SIG-M5 treated with dmso at 0.1 percent for 504 hours (cell line): ENCODE measurements around the gene DEFB132.

Experiments used
- DNase-seq: peaks from one replicate; lab custom pipeline; 2025; ENCODE audit not compliant: unreplicated experiment; lab: John Stamatoyannopoulos, UW

The DEFB132 gene

DNA sequence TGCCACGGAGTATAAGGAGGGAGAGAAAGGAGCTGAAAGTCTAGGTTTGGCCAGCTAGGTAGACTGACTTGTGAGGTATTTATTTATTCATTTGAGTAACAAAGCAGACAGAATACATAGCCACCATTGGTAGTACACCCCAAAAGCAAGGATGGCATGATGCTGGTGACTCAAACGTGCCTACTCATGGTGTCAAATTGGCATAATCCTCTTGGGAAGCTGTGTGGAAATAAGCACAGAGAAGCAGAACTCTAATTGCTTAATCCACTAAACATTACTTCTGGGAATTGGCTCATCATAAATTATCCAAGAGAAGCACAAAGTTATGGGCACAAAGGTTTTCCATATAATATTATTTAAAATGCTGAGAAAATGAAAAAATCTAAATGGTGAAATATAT, 2.5 kb downstream of the DEFB132 start:
- DNase-seq = no peak

DNA sequence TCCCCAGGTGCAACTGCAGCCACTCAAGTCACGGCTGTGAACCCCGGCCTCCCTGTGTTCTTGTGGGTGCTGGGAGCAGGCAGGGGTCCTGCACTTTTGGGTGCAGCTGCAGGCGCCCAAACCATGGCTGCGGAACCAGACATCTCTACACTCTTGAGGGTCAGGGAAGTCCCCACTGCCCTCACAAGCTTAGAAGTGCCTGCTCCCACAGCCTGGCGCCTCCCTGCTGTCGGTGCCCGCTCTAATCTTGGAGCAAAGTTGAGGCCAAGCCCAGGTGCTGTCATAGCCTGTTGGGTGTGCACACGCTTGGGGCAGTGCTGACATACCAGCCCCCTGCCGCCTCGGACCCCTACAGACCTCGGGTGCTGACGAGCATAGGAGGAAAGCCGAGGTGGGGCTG, 6.2 kb downstream of the DEFB132 start:
- no peak for DNase-seq

DNA sequence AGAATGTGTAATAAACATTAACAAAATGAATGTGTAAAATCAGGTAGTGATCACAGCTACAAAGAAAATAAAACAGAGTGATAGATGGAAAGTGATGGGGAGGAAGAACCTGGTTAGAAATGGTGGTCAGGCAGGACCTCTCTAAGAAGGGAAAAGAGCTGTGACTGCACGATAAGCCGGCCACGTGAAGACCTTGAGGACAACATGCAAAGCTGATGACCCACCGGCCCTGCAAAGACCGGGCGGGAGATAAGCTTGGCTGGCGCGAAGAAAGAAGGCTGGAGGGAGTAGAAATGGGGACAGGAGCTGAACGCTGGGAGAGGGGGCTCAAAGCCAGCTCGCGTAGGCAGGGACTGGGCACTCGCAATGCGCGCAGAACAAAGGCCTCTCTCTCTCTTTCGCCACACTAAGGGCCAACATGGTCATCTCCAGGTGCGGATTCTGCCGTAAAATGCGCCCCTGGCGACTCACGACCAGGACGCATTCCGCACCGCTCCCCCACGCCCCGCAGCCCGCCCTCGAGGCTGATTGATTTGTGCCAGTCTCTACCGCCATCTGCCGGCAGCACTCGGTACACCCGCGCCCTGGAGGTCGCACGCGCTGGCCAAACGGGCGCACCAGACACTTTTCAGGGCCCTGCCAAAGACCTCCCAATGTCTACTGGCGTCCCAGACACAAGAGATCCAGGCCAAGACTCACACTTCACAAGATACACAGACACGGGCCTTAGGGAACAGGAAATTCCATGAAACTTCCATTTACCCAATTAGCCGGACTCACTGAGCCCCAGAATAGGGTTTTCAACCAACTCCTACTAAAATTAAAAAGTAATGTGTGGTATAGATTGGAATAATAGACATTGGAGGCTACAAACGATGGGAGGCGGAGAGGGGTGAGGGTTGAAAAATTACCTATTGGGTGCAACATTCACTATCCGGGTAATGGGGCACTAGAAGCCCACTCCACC, 9.4 kb downstream of the DEFB132 start:
- peak; percentile 64 for DNase-seq

DNA sequence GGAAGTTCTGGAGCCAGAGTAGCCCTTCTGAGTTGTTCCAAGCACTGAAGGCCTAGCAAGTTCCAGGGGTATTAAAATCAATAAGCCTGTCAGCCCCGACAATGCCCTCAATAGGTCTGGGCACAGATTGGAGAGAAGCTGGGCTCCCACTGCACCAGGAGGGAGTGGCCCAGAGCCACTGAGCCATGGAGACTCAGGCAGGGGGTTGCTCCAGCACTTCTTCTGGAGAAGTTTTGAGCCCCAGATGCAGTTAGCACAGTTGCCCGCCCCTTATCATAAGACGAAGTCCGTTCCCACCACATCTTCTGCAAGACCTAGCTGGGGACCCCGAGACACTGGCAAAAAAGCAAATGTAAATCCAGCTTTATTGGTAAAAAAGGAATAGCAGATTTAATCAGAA, 13.0 kb downstream of the DEFB132 start:
- no peak for DNase-seq

DNA sequence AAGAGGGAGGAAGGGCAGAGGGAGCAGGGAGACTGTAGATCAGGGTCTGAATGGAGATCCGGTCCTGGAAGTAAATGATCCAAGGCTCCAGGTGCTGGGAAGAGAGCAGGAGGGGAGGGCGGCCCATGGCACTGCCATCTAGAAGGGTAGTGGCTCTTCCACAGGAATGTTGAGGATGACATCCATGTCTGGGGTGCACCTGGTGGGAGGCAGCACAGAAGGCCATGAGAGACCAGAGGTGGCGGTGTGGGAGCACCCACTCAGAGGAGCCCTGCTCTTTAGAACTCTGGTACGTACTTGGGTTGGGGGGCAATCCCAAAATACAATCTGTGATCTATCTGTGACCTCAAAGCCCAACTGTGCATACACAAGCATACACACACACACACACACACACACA, 13.5 kb downstream of the DEFB132 start:
- DNase-seq = no peak

DNA sequence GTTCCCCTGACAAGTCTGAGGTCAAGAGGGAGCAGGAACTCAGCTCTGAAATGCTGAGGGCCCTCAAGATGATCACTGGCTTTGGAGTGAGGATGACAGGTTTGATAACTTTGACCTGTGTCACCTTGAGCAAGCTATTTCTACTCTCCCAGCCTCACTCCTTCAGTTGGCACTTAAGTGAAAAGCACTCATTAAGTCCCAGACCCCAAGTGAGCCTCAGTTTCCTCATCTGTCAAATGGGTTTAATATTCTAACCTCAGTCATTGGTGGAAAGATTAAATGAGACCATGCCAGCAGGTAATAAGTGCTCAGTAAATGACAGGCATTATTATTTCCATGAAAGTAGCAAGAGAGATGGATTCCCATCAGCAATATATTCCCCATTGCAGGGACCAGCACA, 14.0 kb downstream of the DEFB132 start:
- DNase-seq = no peak

DNA sequence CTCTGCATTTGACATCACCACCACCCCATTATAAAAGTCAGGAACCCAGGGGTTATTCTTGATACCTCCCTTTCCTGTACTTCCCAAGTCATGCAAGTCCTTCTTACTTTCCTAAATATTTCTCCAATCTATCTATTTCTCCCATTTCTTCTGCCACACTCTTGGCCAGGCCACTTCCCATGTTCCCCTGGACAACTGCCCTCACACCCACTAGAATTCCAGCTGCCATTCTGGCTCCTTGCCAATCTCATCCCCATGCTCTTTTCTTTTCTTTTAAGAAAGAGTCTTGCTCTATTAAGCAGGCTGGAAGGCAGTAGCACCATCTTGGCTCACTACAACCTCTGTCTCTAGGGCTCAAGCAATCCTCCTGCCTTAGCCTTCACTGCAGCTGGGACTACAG, 15.2 kb downstream of the DEFB132 start:
- no peak for DNase-seq

DNA sequence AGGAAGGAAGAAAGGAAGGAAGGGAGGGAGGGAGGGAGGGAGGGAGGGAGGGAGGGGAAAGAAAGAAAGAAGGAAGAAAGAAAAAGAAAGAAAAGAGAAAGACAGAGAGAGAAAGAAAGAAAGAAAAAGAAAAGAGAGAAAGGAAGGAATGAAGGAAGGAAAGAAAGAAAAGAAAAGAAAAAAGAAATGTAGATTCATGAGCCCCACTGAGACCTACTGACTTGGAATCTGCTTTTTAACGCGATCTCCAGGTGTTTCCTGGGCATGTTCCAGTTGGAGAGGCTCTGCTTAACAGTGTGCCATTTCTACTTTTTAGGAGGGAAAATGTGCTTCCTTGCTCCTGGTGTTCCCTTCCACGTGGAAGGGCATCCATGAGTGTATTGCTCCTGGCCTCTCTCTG, 16.4 kb downstream of the DEFB132 start:
- no peak for DNase-seq

DNA sequence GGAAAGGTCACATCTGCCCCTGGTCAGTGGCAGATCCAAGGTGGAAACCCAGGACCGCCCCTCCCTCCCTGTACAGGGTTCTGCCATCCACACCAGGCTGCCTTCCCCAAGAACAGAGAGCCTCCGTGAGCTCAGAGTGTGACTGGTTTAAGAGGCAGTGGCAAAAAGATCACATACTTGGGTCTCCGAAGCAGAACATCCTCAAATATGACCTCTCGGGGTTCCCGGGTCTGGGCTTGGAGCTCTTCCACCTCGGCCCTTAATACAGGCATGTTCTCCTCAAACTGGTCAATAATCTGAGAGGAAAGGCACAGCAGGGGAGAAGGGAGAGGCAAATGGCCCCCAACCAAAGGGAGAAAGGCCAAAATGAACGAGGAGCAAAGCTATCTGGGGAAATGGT, 18.3 kb downstream of the DEFB132 start:
- no peak for DNase-seq

DNA sequence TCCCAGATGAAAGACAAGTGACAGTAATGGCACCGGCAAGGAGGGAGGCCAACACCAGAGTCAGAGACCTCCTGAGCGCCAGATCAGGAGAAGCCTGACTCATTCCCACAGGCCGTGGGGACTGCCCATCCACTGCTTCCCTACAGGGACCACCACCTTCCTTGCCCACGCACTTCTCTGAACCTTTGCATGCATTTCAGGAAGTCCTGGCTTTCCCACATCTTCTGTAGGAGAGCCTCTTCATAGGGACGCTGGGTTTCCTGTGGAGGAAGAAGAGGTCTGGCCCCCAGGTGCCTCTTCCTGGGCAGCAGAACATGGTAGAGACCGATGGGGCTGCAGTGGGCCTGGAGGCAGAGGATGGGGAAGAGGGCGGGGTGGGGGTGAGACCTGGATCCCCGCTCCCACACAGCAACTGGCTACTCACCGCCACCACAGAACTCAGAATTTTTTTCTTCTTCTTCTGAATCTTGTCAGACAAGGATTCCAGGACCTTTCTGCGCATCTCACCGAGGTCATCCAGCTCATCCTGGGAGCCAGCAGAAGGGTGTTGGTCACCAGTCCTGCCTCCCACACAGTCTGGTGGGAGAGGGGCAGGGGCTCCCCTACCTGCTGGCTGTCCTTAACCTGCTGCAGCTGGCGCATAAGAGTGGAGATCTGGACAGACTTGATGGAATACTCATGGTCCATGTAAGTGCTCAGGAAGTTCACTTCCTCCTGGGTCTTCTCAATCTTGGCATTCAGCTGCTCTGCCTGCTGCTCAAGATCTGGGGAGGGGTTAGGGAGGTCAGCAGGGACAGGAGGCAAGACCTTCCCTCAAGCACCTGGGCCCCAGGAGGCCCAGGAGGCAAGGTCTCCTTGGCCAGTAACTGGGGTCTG, 19.3 kb downstream of the DEFB132 start:
- no peak for DNase-seq

DNA sequence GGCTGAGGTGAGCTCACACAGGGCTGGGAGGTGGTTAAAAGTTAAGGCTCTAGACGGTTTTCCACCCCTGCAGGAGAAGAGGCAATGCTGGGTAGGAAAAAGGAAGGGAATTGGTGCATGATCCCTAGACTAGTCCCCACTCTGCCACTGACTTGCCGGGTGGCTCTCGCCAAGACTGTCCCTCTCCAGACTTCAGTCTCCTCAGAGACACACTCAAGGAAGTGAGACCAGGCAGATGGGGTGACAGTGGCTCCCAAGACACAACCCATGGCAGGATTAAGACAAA, 19.9 kb downstream of the DEFB132 start:
- no peak for DNase-seq

DNA sequence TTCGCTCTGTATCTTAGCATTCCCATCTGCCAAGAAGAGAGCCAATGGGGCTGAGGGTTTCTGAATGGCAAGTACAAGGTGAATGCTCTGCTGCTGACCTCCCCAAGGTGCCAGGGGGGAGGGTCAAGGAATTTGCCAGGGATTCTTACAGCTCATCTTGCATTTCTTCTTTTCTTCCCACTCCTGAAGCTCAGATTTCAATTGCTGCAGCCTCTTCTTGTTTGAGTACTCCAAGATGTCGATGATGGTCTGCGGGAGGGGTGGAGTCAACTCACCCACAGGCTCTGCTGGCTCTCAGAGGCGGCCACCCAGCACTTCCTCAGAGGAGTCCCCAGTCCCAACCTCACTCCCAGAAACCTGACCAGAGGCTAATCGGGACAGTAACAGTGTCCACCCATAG, 20.7 kb downstream of the DEFB132 start:
- no peak for DNase-seq

DNA sequence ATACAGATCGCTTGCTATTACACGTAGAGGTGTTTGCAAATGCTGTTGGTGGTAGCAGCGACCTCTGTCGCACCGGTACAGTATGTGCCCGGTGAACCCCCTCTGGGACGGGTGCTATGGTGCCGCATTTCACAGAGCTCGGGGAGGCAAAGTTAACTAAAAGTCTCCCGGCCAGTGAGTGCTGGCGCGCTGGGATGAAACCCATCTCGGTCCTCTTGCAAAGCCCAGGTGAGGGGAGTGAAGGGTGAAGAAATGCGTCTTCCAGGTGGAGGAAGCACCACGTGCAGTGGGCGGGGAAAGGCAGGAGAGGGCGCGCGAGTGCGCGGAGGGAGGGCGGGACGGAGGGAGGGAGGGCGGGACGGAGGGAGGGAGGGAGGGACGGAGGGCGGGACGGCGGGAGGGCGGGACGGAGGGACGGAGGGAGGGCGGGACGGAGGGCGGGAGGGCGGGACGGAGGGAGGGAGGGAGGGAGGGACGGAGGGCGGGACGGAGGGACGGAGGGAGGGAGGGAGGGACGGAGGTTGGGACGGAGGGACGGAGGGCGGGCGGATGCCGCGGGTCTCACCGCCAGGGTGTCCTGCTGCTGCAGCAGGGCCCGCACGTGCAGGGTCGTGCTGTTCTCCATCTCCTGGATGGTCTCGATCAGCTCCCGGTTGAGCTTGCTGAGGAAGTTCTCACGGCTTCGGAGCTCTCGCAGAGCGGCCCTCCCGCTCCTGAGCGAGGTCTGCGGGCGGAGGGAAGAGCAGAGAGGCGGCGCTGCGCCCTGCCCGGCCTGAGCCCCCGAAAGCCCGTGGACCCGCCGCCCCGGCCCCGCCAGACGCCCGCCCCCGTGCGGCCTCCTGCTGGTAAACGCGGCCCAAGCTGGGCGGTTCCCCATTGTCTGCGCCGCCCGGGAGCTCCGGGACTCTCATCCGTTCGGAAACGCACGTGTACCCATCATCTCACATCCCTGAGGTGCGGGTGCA, 21.4 kb downstream of the DEFB132 start:
- DNase-seq = no peak

DNA sequence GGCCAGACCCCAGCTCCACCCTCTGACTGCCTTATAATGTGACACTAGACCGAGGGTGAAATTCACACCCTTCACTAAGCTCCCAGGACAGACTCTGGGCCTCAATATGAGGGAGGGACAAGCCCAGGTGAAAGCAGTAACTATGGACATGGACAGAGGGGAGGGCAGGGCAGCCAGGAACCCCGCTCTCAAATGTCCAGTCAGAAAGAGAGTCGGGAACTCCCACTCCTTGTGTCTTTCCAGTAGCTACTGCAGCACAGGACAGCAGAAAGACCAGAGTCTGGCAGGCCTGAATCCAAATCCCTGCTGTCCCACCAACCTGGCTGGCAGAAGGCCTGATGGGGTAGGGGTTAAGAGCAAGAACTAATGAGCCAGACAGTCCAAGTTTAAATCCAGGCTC, 26.6 kb downstream of the DEFB132 start:
- no peak for DNase-seq

DNA sequence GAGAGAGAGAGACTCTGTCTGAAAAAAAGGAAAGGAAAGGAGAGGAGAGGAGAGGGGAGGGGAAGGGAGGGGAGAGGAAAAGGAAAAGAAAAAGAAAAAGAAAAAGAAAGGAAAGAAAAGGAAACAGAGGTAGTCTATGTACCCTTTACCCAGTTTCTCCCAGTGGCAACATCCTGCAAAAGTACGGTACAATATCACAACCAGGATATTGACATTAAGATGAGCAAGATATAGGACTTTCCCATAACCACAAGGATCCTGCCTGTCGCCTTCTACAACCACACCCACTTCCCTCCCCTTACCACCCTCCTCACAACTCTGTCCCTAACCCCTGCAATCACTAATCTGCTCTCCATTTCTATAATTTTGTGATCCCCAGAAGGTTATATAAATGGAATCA, 29.0 kb downstream of the DEFB132 start:
- DNase-seq = no peak

DNA sequence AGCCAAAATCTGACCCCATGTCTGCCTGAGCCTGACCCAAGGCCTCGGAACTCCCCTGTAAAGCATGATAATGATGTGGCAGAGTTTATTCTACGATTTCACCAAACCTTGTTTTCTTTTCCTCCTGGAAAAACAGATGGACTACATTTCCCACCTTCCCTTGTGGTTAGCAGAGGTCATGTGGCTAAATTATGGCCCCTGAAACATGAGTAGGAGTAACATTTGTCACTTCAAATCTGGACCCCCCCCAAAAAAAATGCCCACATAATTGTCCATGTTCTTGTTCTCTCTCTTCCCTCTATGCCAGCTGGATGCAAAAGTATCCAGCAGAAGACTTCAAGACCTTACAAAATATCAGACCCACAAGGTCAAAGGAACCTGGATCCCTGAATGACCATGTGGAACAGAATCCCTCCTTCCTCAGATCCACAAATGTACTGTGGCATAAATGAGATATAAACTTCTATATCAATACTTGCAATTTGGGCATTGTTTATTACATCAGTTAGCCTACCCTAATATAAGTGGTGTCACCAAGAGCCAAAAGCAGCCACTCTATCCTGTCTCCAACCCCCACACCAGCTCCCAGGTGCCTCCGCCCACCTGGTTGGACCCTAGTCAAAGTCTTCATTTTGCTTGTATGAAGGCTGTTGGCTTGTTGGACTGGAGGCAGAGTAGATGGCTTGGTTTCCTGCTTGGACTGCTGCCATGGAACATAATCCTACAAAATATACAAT, 31.6 kb downstream of the DEFB132 start:
- DNase-seq = no peak

DNA sequence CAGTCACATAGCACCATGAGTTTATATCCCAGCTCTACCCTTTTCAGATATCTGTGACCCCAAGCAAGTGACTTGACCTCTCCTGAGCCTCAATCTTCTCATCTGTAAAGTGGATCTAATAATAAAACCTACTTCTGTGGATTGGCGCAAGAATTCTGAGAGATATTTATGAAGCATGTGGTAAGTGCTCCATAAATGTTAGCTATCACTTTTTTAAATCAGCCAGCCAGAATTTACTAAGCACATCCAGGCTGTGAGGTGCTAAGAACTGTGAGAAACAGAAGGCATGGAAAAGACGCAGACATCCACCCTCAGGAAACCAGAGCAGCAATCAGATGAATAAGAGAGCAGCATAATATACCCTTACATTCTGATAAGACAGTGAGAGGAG, 32.2 kb downstream of the DEFB132 start:
- DNase-seq = no peak

DNA sequence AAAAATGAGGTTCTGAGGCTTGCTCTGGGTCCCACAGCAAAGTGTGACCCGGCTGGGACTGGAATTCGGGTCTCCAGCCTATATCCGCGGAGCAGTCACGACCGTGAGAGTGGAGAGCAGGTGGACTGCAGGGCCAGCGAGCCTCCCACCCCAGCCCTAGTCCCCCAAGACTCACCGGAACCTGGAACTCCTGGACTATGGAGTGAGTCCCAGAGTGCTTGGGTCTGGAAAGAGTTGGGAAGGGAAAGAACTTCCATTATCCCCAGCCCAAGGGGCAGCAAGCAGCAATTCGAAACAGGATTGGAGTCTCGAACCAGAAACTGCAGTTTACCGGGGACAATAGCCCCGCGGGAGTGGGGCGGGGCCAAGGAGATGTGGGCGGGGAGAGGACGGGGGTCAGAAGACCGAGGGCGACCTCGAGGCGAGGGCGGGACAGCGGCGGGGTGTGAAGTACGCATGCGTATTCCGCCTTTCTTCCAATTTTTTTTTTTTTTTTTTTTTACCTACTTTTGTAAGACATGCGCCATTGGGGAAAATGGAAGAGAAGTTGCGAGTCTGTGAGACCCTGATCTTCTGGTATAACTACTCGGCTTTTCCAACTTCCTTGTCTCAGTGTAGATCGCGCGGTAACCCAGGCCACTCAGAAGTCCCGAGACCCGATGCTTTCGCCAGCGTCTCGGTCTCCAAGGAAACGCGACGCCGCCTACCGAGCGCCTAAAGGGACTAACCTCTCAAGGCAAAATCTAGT, 32.7 kb downstream of the DEFB132 start, which contains the start of gene C20orf96:
Gene C20orf96, minus strand, starts transcription at position 667 of the 748 bp plus-strand sequence. Its CDS starts 140 bp downstream, at position 527.
- DNase-seq = peak; percentile 92

DNA sequence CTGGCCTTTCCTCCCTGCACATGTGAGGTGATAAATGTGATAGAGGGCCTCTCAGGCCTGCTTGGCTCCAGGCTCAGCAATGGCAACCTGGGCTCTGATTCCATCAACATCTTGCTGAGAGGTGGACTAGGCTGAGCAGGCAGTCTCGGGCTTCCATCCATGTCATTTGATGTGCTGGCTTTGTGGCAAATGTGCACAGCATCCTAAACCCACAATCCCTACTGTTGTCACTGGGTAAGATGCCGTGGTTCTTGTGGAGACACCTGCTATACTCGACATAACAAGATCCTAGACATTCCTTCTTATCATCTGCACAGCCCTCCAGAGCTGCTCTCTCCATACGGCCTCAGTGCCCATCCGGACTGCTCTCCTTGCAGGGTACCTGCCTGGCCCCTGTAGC, 37.1 kb downstream of the DEFB132 start:
- DNase-seq = no peak

DNA sequence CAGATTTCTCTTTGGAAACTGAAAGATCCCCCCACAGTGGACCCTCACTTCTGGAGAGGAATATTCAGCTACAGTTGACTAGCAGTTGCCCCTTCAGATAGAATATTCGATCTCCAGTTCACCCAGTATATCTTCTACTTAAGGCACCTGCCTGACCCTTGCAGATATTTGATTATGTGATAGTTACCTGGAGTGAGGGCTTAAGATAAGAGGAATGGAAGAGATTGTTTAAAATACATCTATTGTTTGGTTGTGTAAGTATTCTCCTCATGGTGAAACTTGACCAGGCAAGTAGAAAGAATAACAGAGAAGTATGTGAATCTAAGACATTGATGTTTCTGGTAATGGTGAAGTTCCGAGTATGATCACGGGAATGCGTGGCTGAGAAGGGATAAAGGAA, 38.3 kb downstream of the DEFB132 start:
- no peak for DNase-seq
